Activated naive CD8-positive, alpha-beta T cell treated with anti-CD3 and anti-CD28 coated beads, Interleukin-2, amount 10 ng/mL, durations not matched to agents 7 days and 5 days (primary cell): Measurements from ENCODE around the gene MCRIP1. TPM values are rescaled to one million over a fixed set of nuclear protein-coding genes. Genes with fewer than 3 reads are reported as not detected.

ENCODE experiments used
- ATAC-seq: fragments of 150-1000 bp; cut with Tn5 transposase; one replicate; pipeline ENCODE4 v1.10.0; 2021; ENCODE audit warnings: low read depth, moderate library complexity
- POLR2A ChIA-PET: fragments of 350-600 bp; sonication (Branson Sonifier 250); formaldehyde crosslinking; loops from one replicate; lab custom pipeline; 2021; ENCODE audit warnings: antibody characterized with exemption; lab: Charles Lee
- DNase-seq: peaks from one replicate; pipeline ENCODE4 v3.0.0; 2021
- H3K27ac Mint-ChIP-seq: one replicate; pipeline ENCODE4 v1.8.0; 2022; ENCODE audit warnings: mild to moderate bottlenecking, mixed read lengths
- H3K27me3 Mint-ChIP-seq: one replicate; pipeline ENCODE4 v1.8.0; 2022; ENCODE audit warnings: mild to moderate bottlenecking, moderate library complexity, mixed read lengths
- H3K36me3 Mint-ChIP-seq: one replicate; pipeline ENCODE4 v1.8.0; 2021; ENCODE audit warnings: mild to moderate bottlenecking, mixed read lengths
- H3K4me1 Mint-ChIP-seq: one replicate; pipeline ENCODE4 v1.8.0; 2021; ENCODE audit warnings: mixed read lengths
- H3K4me3 Mint-ChIP-seq: one replicate; pipeline ENCODE4 v1.8.0; 2022; ENCODE audit warnings: mild to moderate bottlenecking, moderate library complexity, mixed read lengths
- H3K9me3 Mint-ChIP-seq: one replicate; pipeline ENCODE4 v1.8.0; 2021; ENCODE audit warnings: mixed read lengths
- total RNA-seq, 2 experiments: library from RNA; stranded (reverse); gene quantifications; one replicate each; pipeline ENCODE4 v1.2.3, GENCODE V29; 2021

MCRIP1 gene, protein sequence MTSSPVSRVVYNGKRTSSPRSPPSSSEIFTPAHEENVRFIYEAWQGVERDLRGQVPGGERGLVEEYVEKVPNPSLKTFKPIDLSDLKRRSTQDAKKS
- 10 to 100 TPM; 56.5 to 58.3 TPM for total RNA-seq

DNA sequence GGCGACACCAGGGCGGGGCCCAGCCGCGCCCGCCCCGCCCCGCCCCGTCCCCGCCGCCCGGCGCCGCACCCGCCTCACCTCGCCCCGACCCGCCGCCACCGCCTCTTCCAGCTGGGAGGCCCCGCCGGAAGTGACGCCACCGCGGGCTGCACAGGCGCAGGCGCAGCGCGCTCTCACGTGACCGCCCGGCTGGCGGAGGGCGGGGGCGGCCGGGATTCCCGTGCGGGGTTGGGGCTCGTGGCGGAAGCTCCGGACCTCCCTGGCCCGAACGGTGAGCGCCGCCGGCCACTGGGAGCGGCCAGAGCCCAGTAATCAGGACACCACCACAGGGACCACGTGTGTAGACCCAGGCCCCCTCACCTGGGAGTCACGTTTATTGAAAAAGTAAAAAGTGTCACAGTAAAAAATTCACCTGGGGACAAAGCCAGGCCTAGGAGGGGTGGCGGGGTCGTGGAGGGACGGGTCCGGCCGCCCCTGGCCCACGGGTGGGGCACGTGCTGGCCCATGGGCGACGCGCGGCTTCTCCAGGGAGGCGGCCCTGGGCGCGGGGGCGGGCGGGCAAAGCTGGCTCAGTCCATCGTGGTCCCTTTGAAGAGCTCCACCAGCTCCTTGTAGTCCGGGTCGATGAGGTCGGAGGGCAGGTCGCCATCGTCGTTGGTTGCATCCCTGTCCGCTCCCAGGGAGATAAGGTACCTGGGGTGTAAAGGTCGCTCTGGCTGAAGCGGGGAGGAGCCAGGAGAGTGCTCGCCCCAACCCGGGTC lies at the start of gene MCRIP1:
Gene MCRIP1, minus strand, starts transcription at position 132 of the 761 bp plus-strand sequence. CDS start 8,785 bp downstream, outside the sequence.
- ATAC-seq = peak; percentile 76
- peak; percentile 98 for DNase-seq
- peak within 1 kb of the TSS; percentile 97 for H3K27ac Mint-ChIP-seq
- H3K27me3 Mint-ChIP-seq = no peaks in the 10 kb centered on the region
- POLR2A ChIA-PET = interaction anchor here (0.7 to 2.2 kb wide), 18 partner anchors 8 to 150 kb away, joined by 3 to 7 read pairs (median 4); partner anchors contain the start of genes ARHGDIA, ARL16, HGS and MRPL12
- H3K4me1 Mint-ChIP-seq = peaks cover 20% of the 10 kb centered on the region
- peaks cover 2% of the 10 kb centered on the region for H3K36me3 Mint-ChIP-seq
- peak within 1 kb of the TSS; percentile 98 for H3K4me3 Mint-ChIP-seq
- H3K9me3 Mint-ChIP-seq = no peaks in the 10 kb centered on the region

DNA sequence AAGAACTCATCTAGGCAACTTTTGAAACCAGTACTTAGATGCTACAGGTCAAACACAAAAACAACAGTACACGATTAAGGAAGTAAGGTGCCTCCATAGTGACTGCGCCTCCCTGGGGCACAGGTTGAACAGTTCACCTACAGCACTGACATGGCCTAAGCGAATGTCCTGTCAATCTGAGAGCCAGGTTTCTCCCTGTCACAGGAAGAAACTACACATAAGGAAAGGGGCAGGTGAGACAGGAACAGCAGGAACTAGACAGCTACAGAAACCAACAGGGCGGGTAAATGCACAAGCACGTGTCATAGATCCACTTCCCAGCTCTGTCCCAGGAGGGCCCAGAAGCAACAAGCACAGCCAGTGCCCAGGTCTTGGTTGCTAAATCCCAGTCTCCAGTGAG lies 46.0 kb upstream of the MCRIP1 start:
- Mint-ChIP-seq H3K9me3 (no peaks in the 10 kb centered on the region), H3K36me3 (peaks cover 27% of the 10 kb centered on the region), H3K4me1 (peaks cover 2% of the 10 kb centered on the region), H3K27me3 (no peaks in the 10 kb centered on the region), H3K27ac (no peak overlapping the region), H3K4me3 (no peak overlapping the region)
- DNase-seq (no peak), ATAC-seq (no peak)
- POLR2A ChIA-PET = interaction anchor here (1.6 kb wide), 1 partner anchor 13 kb away, joined by 5 read pairs; no protein-coding TSS in a partner anchor

DNA sequence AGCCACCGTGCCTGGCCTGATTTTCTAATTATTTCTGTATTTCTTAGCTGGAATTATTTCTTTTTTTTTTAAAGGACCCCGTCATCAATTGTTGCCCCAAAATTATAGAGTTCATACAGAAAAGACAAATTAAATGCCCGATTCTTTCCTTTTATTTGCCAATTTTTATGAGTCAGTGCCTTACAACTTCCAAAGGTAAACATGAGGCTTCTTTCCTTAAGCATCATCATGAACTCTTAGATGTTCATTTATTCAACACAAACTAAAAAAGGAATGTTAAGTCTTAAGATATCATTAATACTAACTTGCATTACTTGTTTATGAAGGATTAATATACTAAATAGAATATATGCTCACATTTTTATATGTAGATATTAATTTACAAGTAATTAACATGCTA lies 45.2 kb upstream of the MCRIP1 start:
- ATAC-seq (no peak), DNase-seq (no peak)
- POLR2A ChIA-PET = no interaction called here
- H3K4me1 Mint-ChIP-seq = peaks cover 3% of the 10 kb centered on the region
- H3K36me3 Mint-ChIP-seq = peaks cover 27% of the 10 kb centered on the region
- H3K27ac Mint-ChIP-seq = no peak overlapping the region
- H3K9me3 Mint-ChIP-seq = no peaks in the 10 kb centered on the region
- no peak overlapping the region for H3K4me3 Mint-ChIP-seq
- H3K27me3 Mint-ChIP-seq = no peaks in the 10 kb centered on the region

DNA sequence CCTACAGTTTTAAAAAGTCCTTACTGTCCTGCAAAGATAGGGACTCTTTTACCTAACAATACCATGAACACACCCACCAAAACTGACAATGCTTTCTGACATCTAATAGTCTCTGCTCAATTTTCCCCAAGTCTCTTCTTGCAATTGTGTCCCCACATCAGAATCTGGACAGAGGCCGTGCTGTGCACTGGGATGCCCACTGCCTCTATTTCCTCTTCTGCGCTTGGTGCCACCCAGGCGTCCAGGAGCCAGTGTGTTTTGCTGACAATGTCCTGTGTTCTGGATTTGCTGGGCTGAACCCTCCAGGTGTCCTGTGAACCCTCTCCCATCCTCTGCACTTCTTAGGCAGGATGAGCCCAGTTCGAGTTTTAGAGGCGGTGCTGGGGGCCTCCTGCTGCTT lies 44.5 kb upstream of the MCRIP1 start:
- peaks cover 27% of the 10 kb centered on the region for H3K36me3 Mint-ChIP-seq
- no peak overlapping the region for H3K4me3 Mint-ChIP-seq
- no peak for DNase-seq
- ATAC-seq = no peak
- POLR2A ChIA-PET = interaction anchor here (0.6 to 0.8 kb wide), 3 partner anchors 10 to 49 kb away, joined by 5 to 6 read pairs (median 5); no protein-coding TSS in a partner anchor
- H3K27me3 Mint-ChIP-seq = no peaks in the 10 kb centered on the region
- no peaks in the 10 kb centered on the region for H3K9me3 Mint-ChIP-seq
- H3K4me1 Mint-ChIP-seq = peaks cover 9% of the 10 kb centered on the region
- no peak overlapping the region for H3K27ac Mint-ChIP-seq

DNA sequence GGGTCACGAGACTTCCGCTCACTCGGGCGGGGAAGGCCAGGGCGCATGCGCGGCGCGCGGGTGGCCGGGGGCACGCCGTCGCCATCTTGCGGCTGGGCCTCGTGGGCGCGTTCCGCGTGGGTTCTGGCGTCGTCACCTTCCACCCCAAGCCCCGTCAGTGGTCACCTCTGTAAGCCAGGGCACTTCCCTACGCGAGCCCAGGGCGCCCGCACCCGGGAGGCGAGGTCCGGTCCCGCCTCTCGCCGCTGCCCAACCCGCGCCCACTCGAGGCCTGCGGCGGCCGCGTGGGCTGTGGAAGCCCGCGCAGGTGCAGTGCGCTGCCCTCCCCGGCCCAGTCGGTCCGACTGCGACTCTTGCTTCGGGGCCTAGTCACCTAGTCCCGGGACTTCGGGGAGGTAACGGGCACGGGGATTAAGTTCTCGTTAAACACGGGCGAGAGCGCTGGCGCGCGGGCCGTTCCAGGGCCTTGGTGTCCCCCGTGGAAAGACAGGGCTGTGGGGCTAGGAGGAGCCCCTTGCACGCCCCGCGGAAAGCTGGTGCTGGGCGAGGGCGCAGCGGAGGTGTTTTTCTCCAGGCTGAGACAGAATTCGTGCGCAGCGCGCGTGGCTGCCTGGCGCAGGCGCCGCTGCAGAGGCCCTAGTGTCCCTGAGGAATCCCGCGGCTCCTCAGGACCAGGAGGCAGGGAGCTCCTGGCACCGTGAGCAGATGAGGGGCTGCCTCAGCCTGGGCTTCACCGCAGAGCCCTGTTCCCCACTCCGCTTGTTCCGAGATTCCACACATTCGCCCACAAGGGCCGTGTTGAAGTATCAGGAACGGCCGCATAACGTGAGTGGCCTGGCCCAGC lies 38.5 kb upstream of the MCRIP1 start:
- H3K27ac Mint-ChIP-seq = peak overlapping the region; percentile 97
- DNase-seq (peak; percentile 99), ATAC-seq (peak; percentile 17)
- no peaks in the 10 kb centered on the region for H3K9me3 Mint-ChIP-seq
- peaks cover 8% of the 10 kb centered on the region for H3K36me3 Mint-ChIP-seq
- POLR2A ChIA-PET = interaction anchor here (0.6 to 3.5 kb wide), 18 partner anchors 8 to 1607 kb away, joined by 3 to 29 read pairs (median 6); partner anchors contain the start of genes ALYREF, ANAPC11, MAFG and MCRIP1
- H3K4me3 Mint-ChIP-seq = peak overlapping the region; percentile 88
- peaks cover 20% of the 10 kb centered on the region for H3K4me1 Mint-ChIP-seq
- no peaks in the 10 kb centered on the region for H3K27me3 Mint-ChIP-seq

DNA sequence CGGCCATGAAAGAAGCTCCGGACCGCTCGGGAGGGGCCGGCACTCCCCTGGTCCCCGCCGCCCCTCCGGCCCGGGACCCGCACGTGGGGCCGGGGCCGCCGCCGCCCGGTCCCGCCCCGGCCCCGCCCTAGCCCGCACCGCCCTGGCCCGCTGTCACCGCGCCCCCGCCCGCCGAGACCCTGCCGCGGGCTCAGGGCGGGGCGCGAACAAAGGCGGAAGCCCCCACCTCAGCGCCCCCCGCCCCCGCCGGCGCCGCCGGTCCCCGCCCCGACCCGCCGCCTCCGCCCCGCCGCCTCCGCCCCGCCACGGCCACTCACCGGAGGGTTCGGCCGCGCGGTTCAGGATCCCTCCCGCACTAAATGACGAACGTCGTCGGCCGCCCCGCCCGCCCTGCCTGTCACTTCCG lies 37.9 kb upstream of the MCRIP1 start, which contains the start of gene ARHGDIA:
Gene ARHGDIA, minus strand, starts transcription at position 357 of the 406 bp plus-strand sequence. CDS start 1,407 bp downstream, outside the sequence.
- H3K36me3 Mint-ChIP-seq = peaks cover 8% of the 10 kb centered on the region
- no peaks in the 10 kb centered on the region for H3K27me3 Mint-ChIP-seq
- POLR2A ChIA-PET = interaction anchor here (1.0 to 3.5 kb wide), 12 partner anchors 9 to 360 kb away, joined by 3 to 29 read pairs (median 7); partner anchors contain the start of genes ALYREF, ANAPC11, ARL16 and HGS
- peaks cover 20% of the 10 kb centered on the region for H3K4me1 Mint-ChIP-seq
- DNase-seq (no peak), ATAC-seq (peak; percentile 55)
- no peaks in the 10 kb centered on the region for H3K9me3 Mint-ChIP-seq
- peak within 1 kb of the TSS; percentile 97 for H3K27ac Mint-ChIP-seq
- H3K4me3 Mint-ChIP-seq = peak within 1 kb of the TSS; percentile 90

DNA sequence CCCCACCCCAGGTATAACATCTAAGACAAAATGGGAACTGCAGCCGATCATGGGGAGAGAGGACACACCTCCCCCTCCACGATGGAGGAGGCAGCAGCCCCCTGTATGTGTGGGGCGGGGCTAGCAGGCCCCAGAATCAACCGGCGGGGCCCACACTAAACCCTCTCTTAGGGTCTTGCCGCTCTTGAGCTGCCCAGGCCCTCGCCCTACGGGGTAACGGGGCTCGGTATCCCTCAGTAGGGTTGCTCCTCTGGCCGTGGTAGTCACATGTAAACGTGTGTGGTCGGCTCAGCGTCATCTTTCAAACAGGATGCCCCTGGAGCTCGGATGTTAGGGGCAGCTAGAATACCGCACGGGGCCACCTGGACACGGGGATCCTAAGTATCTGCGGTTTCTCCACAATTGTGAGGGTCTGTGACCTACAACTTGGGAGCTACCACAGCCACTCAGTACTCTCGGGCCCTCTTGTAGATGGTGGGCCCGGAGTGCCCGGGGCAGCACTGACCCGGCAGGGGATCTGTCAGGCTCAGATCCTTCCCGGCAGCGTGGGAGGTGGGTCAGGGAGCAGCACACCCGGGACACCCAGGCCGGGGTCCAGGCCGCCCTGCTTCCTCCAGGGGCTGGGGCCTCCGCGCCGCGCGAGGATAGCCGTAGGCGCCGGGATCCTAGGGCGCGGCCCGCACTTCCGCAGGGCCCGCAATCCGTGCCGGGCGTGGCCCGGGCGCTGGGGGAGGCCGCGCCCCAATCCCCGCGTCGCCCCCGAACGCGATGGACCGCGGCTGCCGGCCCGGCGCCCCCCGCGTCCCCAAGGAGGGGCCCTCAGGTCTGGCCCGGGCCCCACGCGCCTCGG lies 37.3 kb upstream of the MCRIP1 start:
- DNase-seq (peak; percentile 76), ATAC-seq (peak; percentile 46)
- peaks cover 20% of the 10 kb centered on the region for H3K4me1 Mint-ChIP-seq
- H3K36me3 Mint-ChIP-seq = peaks cover 11% of the 10 kb centered on the region
- H3K4me3 Mint-ChIP-seq = peak overlapping the region; percentile 90
- H3K27me3 Mint-ChIP-seq = no peaks in the 10 kb centered on the region
- POLR2A ChIA-PET = interaction anchor here (0.6 to 3.5 kb wide), 13 partner anchors 9 to 359 kb away, joined by 3 to 29 read pairs (median 5); partner anchors contain the start of genes ALYREF, ANAPC11, ARL16 and HGS
- peak overlapping the region; percentile 91 for H3K27ac Mint-ChIP-seq
- no peaks in the 10 kb centered on the region for H3K9me3 Mint-ChIP-seq

DNA sequence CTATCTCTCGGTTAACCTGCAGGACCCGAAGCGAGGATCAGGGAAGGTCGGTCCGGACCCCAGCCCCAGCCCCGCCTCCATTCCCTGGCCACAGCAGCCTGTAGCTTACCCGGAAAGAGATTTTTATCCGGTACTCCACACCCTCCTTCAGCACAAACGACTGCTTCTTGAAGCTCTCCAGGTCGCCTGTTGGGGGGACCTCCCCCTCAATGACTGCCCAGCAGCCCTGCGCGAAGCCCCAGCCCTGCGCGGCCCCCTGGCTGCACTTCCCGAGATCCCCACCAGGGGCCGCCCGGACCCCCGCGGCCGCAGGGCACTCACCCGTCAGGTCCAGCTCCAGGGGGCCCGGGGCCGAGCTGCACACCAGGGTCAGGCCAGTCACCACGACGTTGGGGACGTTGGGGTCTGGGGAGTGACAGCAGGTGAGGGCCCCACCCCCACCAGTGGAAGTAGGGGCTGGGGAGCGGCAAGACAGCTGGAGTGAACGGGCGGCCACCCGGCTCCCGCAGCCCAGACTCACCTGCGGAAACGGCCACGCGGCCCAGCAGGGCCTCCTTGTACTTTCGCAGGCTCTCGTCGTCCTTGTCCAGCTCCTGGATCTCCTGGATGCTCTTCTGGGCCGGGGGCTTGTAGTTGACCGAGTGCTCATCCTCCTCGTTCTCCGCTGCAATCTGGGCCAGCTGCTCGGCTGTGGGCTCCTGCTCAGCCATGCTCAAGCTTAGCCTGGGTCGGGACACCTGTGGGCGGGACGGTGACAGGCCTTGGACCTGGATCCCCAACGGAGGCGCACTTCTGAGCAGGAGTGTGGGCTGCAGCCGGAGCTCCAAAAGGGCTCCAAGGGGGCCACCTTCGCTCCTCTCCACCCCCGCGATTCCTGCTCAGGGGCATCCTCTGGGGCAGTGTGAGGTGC lies 36.4 kb upstream of the MCRIP1 start:
- POLR2A ChIA-PET = interaction anchor here (0.6 to 3.5 kb wide), 16 partner anchors 8 to 358 kb away, joined by 3 to 29 read pairs (median 5); partner anchors contain the start of genes ALYREF, ANAPC11, ARL16 and HGS
- peak overlapping the region; percentile 91 for H3K27ac Mint-ChIP-seq
- DNase-seq (peak; percentile 74), ATAC-seq (no peak)
- H3K36me3 Mint-ChIP-seq = peaks cover 11% of the 10 kb centered on the region
- H3K9me3 Mint-ChIP-seq = no peaks in the 10 kb centered on the region
- H3K4me1 Mint-ChIP-seq = peaks cover 20% of the 10 kb centered on the region
- no peaks in the 10 kb centered on the region for H3K27me3 Mint-ChIP-seq
- peak overlapping the region; percentile 90 for H3K4me3 Mint-ChIP-seq

DNA sequence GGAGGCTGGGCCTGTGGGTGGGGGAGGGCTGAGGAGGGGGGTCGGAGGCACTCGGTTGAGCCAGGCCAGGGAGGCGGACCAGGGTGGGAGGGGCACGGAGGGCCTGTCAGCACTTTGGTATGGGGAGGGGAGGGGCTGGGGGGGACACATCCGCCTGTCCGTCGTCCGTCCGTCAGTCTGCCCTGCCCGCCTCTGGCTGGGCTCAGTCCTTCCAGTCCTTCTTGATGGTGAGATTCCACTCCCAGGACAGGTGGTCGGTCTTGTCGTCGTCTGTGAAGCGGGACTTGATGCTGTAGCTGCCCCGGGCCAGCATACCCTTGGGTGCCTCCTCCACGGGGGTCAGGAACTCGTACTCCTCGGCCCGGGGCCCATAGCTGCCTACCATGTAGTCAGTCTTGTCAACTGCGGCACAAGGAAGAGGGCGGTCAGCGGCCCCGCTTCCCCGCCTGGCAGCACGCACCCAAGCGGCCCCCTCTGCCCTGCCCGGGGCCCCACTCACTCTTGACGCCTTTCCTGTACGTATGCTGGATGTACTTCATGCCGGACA lies 35.7 kb upstream of the MCRIP1 start:
- POLR2A ChIA-PET = interaction anchor here (0.9 to 3.5 kb wide), 9 partner anchors 7 to 166 kb away, joined by 3 to 29 read pairs (median 10); partner anchors contain the start of genes ALYREF, ANAPC11, MCRIP1 and MRPL12
- peaks cover 22% of the 10 kb centered on the region for H3K4me1 Mint-ChIP-seq
- H3K4me3 Mint-ChIP-seq = peak overlapping the region; percentile 90
- H3K36me3 Mint-ChIP-seq = peaks cover 11% of the 10 kb centered on the region
- H3K27ac Mint-ChIP-seq = peak overlapping the region; percentile 91
- no peaks in the 10 kb centered on the region for H3K27me3 Mint-ChIP-seq
- ATAC-seq (no peak), DNase-seq (no peak)
- H3K9me3 Mint-ChIP-seq = no peaks in the 10 kb centered on the region

DNA sequence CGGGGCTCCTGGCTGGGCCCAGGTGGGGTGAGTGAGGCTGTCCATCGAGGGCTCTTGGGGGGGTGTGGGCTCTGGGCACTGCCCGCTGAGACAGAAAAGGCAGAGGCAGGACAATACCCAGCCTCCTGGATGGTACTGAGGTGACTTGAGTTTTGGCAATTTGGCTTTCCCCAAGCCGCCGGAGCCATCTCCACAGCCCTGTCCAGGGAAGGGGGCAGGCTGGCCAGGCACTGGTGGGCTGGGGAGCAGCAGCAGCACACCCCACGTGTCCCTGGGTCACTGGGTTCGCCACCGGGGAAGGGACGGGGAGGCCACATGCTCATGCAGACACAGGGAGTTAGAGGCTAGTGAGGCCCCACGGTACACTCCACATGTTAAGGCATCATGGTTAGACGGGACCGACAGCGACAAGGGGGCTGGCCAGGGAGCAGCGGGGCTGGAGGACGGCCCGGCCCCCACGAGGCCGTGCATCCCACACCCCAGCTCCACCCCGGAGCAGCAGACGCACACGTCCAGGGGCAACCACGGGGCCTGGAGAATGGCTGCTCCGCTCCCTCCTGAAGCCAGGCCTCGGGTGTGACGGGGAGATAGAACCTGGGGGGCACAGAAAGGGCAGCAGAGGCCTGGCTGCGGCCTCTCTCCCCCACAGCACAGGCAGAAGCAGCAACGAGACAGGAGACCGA lies 35.0 kb upstream of the MCRIP1 start:
- peaks cover 27% of the 10 kb centered on the region for H3K4me1 Mint-ChIP-seq
- DNase-seq = no peak

More for the DNA sequence above, 35.0 kb upstream of the MCRIP1 start:
- Mint-ChIP-seq H3K36me3 (peaks cover 11% of the 10 kb centered on the region), H3K9me3 (no peaks in the 10 kb centered on the region), H3K27me3 (no peaks in the 10 kb centered on the region), H3K4me3 (peak overlapping the region; percentile 51), H3K27ac (peak overlapping the region; percentile 71)
- ATAC-seq = no peak
- POLR2A ChIA-PET = no interaction called here
